Neuronal stem cell (in vitro differentiated cells): ENCODE results near the gene AIP.

Experiments
- DNase-seq: peaks from one replicate; pipeline ENCODE4 v3.0.0-alpha.2; 2013; ENCODE audit warnings: low spot score
- H2AFZ ChIP-seq: one replicate; pipeline ENCODE4 v1.6.1; 2013; ENCODE audit warnings: mild to moderate bottlenecking, low read length, inconsistent platforms
- H2AK5ac ChIP-seq: 2 replicates; pipeline ENCODE4 v1.6.1; 2013; ENCODE audit warnings: low read depth, mild to moderate bottlenecking, inconsistent platforms, low read length, moderate library complexity, mixed read lengths
- H2BK120ac ChIP-seq: 2 replicates; pipeline ENCODE4 v1.6.1; 2013; ENCODE audit warnings: low read depth, mild to moderate bottlenecking, inconsistent platforms, low read length, moderate library complexity, mixed read lengths
- H2BK12ac ChIP-seq: one replicate; pipeline ENCODE4 v1.6.1; 2013; ENCODE audit warnings: low read length, inconsistent platforms
- H2BK15ac ChIP-seq: 2 replicates; pipeline ENCODE4 v1.6.1; 2013; ENCODE audit warnings: mild to moderate bottlenecking, low read length, inconsistent platforms, mixed read lengths
- H2BK5ac ChIP-seq: one replicate; pipeline ENCODE4 v1.6.1; 2013; ENCODE audit warnings: inconsistent platforms, mild to moderate bottlenecking, low read length, moderate library complexity
- H3K14ac ChIP-seq: one replicate; pipeline ENCODE4 v1.6.1; 2013; ENCODE audit warnings: low read length, inconsistent platforms
- H3K18ac ChIP-seq: 2 replicates; pipeline ENCODE4 v1.6.1; 2013; ENCODE audit warnings: low read length, inconsistent platforms
- H3K23ac ChIP-seq: 2 replicates; pipeline ENCODE4 v1.6.1; 2013; ENCODE audit warnings: low read depth, mild to moderate bottlenecking, mixed read lengths, low read length, inconsistent platforms; ENCODE audit not compliant: poor library complexity
- H3K27ac ChIP-seq: replicated peaks from 3 replicates; pipeline ENCODE4 v1.5.1; 2013; ENCODE audit warnings: low read length, inconsistent platforms
- H3K27me3 ChIP-seq, 3 experiments: 2 replicates each; pipeline ENCODE4 v1.6.1; 2013; ENCODE audit warnings: low read length in 3 of 3, mild to moderate bottlenecking in 2 of 3, inconsistent platforms in 1 of 3, low read depth in 1 of 3, mixed read lengths in 1 of 3, moderate library complexity in 1 of 3; ENCODE audit not compliant: control insufficient read depth in 3 of 3, insufficient read depth in 3 of 3
- H3K36me3 ChIP-seq, 2 donors: replicated peaks in 1 of 2; 2 replicates each; pipeline ENCODE4 v1.6.1; 2013; ENCODE audit warnings: low read length in 2 of 2; ENCODE audit not compliant: control insufficient read depth in 2 of 2, insufficient read depth in 2 of 2
- H3K4ac ChIP-seq: 2 replicates; pipeline ENCODE4 v1.6.1; 2013; ENCODE audit warnings: inconsistent platforms, mild to moderate bottlenecking, low read length, moderate library complexity
- H3K4me1 ChIP-seq, 2 donors: 1 replicate in 1 of 2; 2 replicates in 1 of 2; pipeline ENCODE4 v1.6.1; 2013; ENCODE audit warnings: low read length in 2 of 2, low read depth in 1 of 2; ENCODE audit not compliant: control insufficient read depth in 2 of 2, insufficient read depth in 1 of 2
- H3K4me2 ChIP-seq: one replicate; pipeline ENCODE4 v1.6.1; 2013; ENCODE audit warnings: mild to moderate bottlenecking, low read length, inconsistent platforms; ENCODE audit not compliant: insufficient read depth, poor library complexity, severe bottlenecking
- H3K4me3 ChIP-seq, 2 donors: 2 replicates each; pipeline ENCODE4 v1.5.1; 2013; ENCODE audit warnings: low read length in 2 of 2, mild to moderate bottlenecking in 2 of 2, inconsistent platforms in 1 of 2, moderate library complexity in 1 of 2
- H3K79me1 ChIP-seq: one replicate; pipeline ENCODE4 v1.6.1; 2013; ENCODE audit warnings: low read depth, mild to moderate bottlenecking, inconsistent platforms, low read length, moderate library complexity
- H3K9ac ChIP-seq: one replicate; pipeline ENCODE4 v1.6.1; 2013; ENCODE audit warnings: mild to moderate bottlenecking, low read depth, low read length, inconsistent platforms; ENCODE audit not compliant: poor library complexity
- H3K9me3 ChIP-seq, 2 donors: replicated peaks in 1 of 2; 2 replicates each; pipeline versions ENCODE3 to v1.6.1; 2013; ENCODE audit warnings: low read length in 2 of 2, mild to moderate bottlenecking in 2 of 2, inconsistent platforms in 1 of 2, low read depth in 1 of 2, mixed read lengths in 1 of 2, moderate library complexity in 1 of 2; ENCODE audit not compliant: control insufficient read depth in 2 of 2, insufficient read depth in 1 of 2
- H4K8ac ChIP-seq: one replicate; pipeline ENCODE4 v1.6.1; 2013; ENCODE audit warnings: low read depth, mild to moderate bottlenecking, inconsistent platforms, low read length, moderate library complexity
- H4K91ac ChIP-seq: one replicate; pipeline ENCODE4 v1.6.1; 2013; ENCODE audit warnings: low read length, low read depth, mild to moderate bottlenecking, inconsistent platforms; ENCODE audit not compliant: poor library complexity
- WGBS, 2 donors: extraction: QIAGEN DNeasy Blood & Tissue Kit; methylation state at CpG; one replicate each; pipeline ENCODE4 v1.1.7; 2013; ENCODE audit warnings: missing lambda C conversion rate in 2 of 2, mixed read lengths in 1 of 2; ENCODE audit not compliant: insufficient read length in 2 of 2, insufficient replicate concordance in 1 of 2; ENCODE audit errors: extremely low coverage in 2 of 2; 5-methylcytosine and 5-hydroxymethylcytosine counted together

Gene AIP

DNA sequence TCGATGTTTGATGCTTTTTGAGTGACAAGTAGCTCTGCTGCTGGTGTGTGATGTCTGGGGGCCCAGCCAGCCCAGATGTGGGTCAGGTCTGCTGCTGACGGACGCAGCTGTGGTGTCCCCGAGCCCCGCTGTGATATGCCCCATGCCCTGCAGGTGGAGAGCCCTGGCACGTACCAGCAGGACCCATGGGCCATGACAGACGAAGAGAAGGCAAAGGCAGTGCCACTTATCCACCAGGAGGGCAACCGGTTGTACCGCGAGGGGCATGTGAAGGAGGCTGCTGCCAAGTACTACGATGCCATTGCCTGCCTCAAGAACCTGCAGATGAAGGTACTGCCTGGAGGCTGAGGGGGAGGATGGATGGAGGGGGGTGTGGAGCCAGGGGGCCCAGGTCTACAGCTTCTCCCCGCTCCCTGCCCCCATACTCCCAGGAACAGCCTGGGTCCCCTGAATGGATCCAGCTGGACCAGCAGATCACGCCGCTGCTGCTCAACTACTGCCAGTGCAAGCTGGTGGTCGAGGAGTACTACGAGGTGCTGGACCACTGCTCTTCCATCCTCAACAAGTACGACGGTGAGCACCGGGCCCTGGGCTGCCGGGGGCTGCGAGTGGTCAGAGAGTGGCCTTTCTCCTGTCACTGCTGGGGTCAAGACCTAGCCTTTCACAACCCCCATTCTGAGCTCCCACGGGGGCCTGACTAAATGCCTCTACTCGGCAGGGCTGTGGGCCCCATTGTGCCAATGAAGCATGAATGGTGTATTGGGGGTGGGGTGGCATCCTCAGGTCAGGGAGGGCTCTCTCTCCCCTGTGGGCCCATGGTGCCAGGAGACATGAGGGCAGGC lies 7.3 kb downstream of the AIP start:
- Histone ChIP-seq H3K27me3 (no peaks in the 10 kb centered on the region), H3K18ac (peak overlapping the region; percentile 57), H3K4me1 (no peaks in the 10 kb centered on the region), H3K4me2 (no peak overlapping the region), H3K4ac (no peak overlapping the region), H3K14ac (no peak overlapping the region), H3K9me3 (no peaks in the 10 kb centered on the region), H3K27ac (no peak overlapping the region), H2BK15ac (no peak overlapping the region), H4K91ac (no peak overlapping the region), H2BK5ac (peak overlapping the region; percentile 53), H4K8ac (peak overlapping the region; percentile 82), H2AK5ac (no peak overlapping the region), H2BK12ac (no peak overlapping the region), H3K23ac (no peak overlapping the region), H2BK120ac (no peak overlapping the region), H3K4me3 (no peak overlapping the region), H3K36me3 (peaks cover 44 to 78% of the 10 kb centered on the region in 2 donors), H3K79me1 (peaks cover 10% of the 10 kb centered on the region), H3K9ac (peak overlapping the region; percentile 70), H2AFZ (no peak overlapping the region)
- no peak for DNase-seq
- no CpG with 5 or more reads among the region's 23 CpGs for WGBS, 2 donors

DNA sequence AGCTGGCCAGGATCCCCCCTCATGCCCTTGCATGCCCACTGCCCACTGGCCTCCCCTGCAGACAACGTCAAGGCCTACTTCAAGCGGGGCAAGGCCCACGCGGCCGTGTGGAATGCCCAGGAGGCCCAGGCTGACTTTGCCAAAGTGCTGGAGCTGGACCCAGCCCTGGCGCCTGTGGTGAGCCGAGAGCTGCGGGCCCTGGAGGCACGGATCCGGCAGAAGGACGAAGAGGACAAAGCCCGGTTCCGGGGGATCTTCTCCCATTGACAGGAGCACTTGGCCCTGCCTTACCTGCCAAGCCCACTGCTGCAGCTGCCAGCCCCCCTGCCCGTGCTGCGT lies 7.9 kb downstream of the AIP start:
- peaks cover 10% of the 10 kb centered on the region for H3K79me1 ChIP-seq
- no peak overlapping the region for H3K4me2 ChIP-seq
- H2BK5ac ChIP-seq, result peak overlapping the region; percentile 53
- no peaks in the 10 kb centered on the region for H3K4me1 ChIP-seq
- no peak overlapping the region for H2BK12ac ChIP-seq
- no peak overlapping the region for H2AK5ac ChIP-seq
- H3K27ac ChIP-seq, result no peak overlapping the region
- H3K14ac ChIP-seq, result no peak overlapping the region
- H3K4me3 ChIP-seq, result no peak overlapping the region
- H4K8ac ChIP-seq, result peak overlapping the region; percentile 82
- peaks cover 47 to 84% of the 10 kb centered on the region in 2 donors for H3K36me3 ChIP-seq
- WGBS, 2 donors, result no CpG with 5 or more reads among the region's 15 CpGs
- H2BK120ac ChIP-seq, result no peak overlapping the region
- H3K27me3 ChIP-seq, result no peaks in the 10 kb centered on the region
- H4K91ac ChIP-seq, result no peak overlapping the region
- no peak overlapping the region for H3K4ac ChIP-seq
- DNase-seq, result no peak
- H2AFZ ChIP-seq, result no peak overlapping the region
- H3K18ac ChIP-seq, result no peak overlapping the region
- H2BK15ac ChIP-seq, result no peak overlapping the region
- no peak overlapping the region for H3K23ac ChIP-seq
- no peaks in the 10 kb centered on the region for H3K9me3 ChIP-seq
- no peak overlapping the region for H3K9ac ChIP-seq

DNA sequence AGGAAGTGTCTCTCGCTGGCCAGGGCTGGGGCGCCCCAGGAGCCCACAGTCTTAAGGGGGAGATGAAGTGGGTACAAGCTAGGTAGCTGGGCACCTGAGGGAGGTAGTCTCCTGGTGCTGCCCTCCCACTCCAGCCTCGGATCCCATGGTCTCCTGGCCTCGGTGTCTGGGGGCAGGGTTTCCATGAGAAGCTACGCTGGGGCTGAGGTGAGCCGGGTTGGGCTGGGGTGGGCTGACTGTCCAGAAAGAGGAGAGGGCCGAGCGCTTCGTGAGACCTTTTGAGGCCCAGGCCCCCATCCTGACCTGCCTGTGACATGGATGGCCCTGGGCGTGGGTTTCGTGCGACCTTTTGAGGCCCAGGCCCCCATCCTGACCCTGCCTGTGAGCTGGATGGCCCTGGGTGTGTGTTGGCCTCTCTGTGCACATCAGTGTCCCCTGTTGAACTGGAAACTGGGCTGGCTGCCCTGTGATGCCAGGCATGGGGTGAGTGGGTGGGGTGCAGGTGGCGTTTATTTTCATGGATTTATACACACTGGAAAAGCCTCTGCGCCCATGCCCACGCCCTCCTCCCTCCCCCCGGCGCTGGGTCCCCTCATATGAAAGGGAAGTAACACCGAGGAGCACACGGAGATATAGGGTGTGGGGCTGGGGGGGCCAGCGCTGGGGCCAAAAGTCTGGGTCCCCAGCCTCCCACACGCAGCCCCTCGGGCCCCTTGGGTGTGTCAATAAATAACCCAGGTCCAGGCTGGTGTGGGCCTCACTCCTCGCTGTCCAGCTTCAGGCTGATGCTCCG lies 8.6 kb downstream of the AIP start:
- peaks cover 10% of the 10 kb centered on the region for H3K79me1 ChIP-seq
- H3K23ac ChIP-seq, result no peak overlapping the region
- H3K4ac ChIP-seq, result no peak overlapping the region
- H3K4me3 ChIP-seq, result no peak overlapping the region
- H3K18ac ChIP-seq, result peak overlapping the region; percentile 48
- peak overlapping the region; percentile 53 for H2BK5ac ChIP-seq
- no peak overlapping the region for H3K14ac ChIP-seq
- peaks cover 54 to 91% of the 10 kb centered on the region in 2 donors for H3K36me3 ChIP-seq
- H3K9ac ChIP-seq, result peak overlapping the region; percentile 30
- no peak for DNase-seq
- H2AK5ac ChIP-seq, result no peak overlapping the region
- no peak overlapping the region for H2BK120ac ChIP-seq
- H3K27ac ChIP-seq, result no peak overlapping the region
- H2BK15ac ChIP-seq, result no peak overlapping the region
- H2BK12ac ChIP-seq, result no peak overlapping the region
- H4K91ac ChIP-seq, result no peak overlapping the region
- no peak overlapping the region for H3K4me2 ChIP-seq
- WGBS, 2 donors, result no CpG with 5 or more reads among the region's 24 CpGs
- no peak overlapping the region for H2AFZ ChIP-seq
- no peaks in the 10 kb centered on the region for H3K27me3 ChIP-seq
- H3K9me3 ChIP-seq, result no peaks in the 10 kb centered on the region
- H4K8ac ChIP-seq, result no peak overlapping the region
- H3K4me1 ChIP-seq, result no peaks in the 10 kb centered on the region

DNA sequence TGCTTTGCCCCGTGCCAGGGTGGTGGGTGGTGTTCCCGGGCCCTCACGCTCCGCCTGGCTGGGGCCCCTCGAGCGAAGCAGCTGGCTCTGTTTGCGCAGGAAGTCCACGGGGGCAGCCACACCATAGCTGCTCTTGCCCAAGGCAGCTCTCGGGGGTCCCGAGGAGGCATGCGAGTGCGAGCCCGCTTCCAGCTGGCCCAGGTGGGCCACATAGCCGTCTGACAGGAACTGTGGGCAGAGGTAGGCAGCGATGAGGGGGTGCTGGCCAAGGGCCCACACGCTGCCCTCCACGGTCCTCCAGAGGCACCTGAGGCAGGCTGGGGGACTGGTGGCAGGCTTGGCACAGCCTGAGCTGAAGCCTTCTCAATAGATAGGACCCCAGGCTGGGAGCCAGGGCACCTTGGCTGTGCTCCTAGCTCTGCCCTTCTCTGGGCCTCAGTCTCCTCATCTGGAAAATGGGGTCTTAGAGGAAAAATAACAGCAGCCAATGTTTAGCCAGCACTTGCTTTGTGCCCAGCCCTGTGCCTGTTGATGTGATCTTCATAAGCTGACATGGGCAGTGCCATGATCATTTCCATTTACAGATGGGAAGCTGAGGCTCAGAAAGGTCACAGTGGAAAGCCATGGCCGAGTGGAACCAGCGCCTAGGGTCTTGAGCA lies 9.4 kb downstream of the AIP start:
- no peak overlapping the region for H3K14ac ChIP-seq
- DNase-seq, result no peak
- H3K27ac ChIP-seq, result no peak overlapping the region
- peaks cover 59 to 89% of the 10 kb centered on the region in 2 donors for H3K36me3 ChIP-seq
- H3K9me3 ChIP-seq, result no peaks in the 10 kb centered on the region
- no peak overlapping the region for H2BK12ac ChIP-seq
- no peaks in the 10 kb centered on the region for H3K4me1 ChIP-seq
- H4K8ac ChIP-seq, result no peak overlapping the region
- no peak overlapping the region for H2AFZ ChIP-seq
- H3K4me3 ChIP-seq, result no peak overlapping the region
- H3K18ac ChIP-seq, result no peak overlapping the region
- no peak overlapping the region for H3K23ac ChIP-seq
- no peak overlapping the region for H2BK15ac ChIP-seq
- H2BK5ac ChIP-seq, result no peak overlapping the region
- H3K79me1 ChIP-seq, result peaks cover 6% of the 10 kb centered on the region
- H3K9ac ChIP-seq, result no peak overlapping the region
- no peak overlapping the region for H4K91ac ChIP-seq
- no peak overlapping the region for H3K4ac ChIP-seq
- WGBS, 2 donors, result no CpG with 5 or more reads among the region's 19 CpGs
- H2BK120ac ChIP-seq, result no peak overlapping the region
- H2AK5ac ChIP-seq, result no peak overlapping the region
- no peak overlapping the region for H3K4me2 ChIP-seq
- H3K27me3 ChIP-seq, result no peaks in the 10 kb centered on the region
